Measurements from ENCODE around the gene COPS6. TPM values are rescaled to one million over a fixed set of nuclear protein-coding genes. Genes with fewer than 3 reads are reported as not detected.

Gene COPS6
- total and polyA plus RNA-seq, 2 experiments from 2014 or later: 69.6 to 315 TPM

DNA sequence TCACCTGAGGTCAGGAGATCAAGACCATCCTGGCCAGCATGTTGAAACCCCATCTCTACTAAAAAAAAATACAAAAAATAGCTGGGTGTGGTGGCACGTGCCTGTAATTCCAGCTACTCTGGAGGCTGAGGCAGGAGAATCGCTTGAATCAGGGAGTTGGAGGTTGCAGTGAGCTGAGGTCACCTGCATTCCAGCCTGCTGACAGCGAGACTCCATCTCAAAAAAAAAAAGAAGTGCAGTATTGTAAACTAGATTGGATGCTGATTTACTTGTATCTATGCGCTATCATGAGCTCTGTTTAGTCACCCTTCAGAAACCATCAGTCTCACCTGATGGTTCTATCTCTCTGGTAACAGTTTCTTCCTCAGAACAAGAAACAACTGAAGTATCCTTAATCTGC, 25.4 kb upstream of the COPS6 start:
- Histone ChIP-seq H3K27me3 (no peaks in the 10 kb centered on the region), H3K36me3 (peaks cover 18% of the 10 kb centered on the region), H3K4me1 (ENCODE audit: low read depth) (peaks cover 4% of the 10 kb centered on the region), H3K27ac (no peak overlapping the region), H3K4me3 (no peak overlapping the region), H3K9me3 (ENCODE audit: low read depth) (no peaks in the 10 kb centered on the region)
- TF ChIP-seq, protein P1, sequence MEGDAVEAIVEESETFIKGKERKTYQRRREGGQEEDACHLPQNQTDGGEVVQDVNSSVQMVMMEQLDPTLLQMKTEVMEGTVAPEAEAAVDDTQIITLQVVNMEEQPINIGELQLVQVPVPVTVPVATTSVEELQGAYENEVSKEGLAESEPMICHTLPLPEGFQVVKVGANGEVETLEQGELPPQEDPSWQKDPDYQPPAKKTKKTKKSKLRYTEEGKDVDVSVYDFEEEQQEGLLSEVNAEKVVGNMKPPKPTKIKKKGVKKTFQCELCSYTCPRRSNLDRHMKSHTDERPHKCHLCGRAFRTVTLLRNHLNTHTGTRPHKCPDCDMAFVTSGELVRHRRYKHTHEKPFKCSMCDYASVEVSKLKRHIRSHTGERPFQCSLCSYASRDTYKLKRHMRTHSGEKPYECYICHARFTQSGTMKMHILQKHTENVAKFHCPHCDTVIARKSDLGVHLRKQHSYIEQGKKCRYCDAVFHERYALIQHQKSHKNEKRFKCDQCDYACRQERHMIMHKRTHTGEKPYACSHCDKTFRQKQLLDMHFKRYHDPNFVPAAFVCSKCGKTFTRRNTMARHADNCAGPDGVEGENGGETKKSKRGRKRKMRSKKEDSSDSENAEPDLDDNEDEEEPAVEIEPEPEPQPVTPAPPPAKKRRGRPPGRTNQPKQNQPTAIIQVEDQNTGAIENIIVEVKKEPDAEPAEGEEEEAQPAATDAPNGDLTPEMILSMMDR (IDR thresholded peaks at IDR 0.05; ENCODE audit: low read depth, low read length): no peak
- no peak for DNase-seq (ENCODE audit: low read depth in 1 of 2, low spot score in 1 of 2)

DNA sequence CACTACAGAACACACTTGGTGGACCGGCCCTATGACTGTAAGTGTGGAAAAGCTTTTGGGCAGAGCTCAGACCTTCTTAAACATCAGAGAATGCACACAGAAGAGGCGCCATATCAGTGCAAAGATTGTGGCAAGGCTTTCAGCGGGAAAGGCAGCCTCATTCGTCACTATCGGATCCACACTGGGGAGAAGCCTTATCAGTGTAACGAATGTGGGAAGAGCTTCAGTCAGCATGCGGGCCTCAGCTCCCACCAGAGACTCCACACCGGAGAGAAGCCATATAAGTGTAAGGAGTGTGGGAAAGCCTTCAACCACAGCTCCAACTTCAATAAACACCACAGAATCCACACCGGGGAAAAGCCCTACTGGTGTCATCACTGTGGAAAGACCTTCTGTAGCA, 24.6 kb upstream of the COPS6 start:
- Histone ChIP-seq H3K4me3 (no peak overlapping the region), H3K36me3 (peaks cover 16% of the 10 kb centered on the region), H3K4me1 (ENCODE audit: low read depth) (peaks cover 4% of the 10 kb centered on the region), H3K27ac (no peak overlapping the region), H3K27me3 (no peaks in the 10 kb centered on the region), H3K9me3 (ENCODE audit: low read depth) (no peaks in the 10 kb centered on the region)
- DNase-seq (ENCODE audit: low read depth in 1 of 2, low spot score in 1 of 2): no peak
- TF ChIP-seq, protein P1 (IDR thresholded peaks at IDR 0.05; ENCODE audit: low read depth, low read length): no peak

DNA sequence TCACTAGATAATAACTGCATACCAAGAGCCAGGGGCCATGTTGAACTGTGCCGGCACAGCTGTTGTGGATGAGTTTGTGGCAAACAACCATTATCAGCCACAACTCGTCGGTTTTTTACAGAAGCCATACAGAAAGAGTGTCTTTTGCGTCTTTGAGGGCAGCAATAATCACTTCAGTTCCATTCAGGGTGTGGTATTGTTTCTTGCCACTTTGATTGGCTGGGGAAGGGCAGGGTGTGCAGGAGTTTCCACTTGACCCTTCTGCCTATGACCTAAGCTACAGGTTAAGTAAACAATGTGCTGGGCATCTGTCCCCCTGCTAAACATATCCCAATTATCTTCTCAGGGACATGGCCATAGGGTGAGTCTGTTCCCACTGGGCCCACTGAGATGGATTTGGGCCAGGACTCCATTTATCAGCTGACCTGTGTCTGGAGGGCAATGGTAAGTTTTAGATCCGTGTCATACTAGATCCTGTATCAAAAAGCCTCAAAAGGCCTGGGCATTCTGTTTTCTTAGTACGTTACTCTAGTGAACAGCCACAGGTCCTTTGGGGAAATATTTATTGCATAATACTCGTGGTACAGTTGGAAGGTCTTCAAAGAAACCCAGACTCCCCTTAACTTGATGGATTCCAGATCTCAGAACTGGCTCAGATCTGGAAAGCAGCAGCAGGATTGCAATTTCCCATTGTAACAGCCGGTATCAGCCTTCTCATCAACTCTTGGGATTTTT, 23.1 kb upstream of the COPS6 start:
- H3K9me3 ChIP-seq (ENCODE audit: low read depth): peaks cover 2% of the 10 kb centered on the region
- DNase-seq (ENCODE audit: low read depth in 1 of 2, low spot score in 1 of 2): peak; percentile 16 to 95
- peak overlapping the region; percentile 73 for H3K27ac ChIP-seq
- no peaks in the 10 kb centered on the region for H3K27me3 ChIP-seq
- H3K36me3 ChIP-seq: peaks cover 23% of the 10 kb centered on the region
- peaks cover 4% of the 10 kb centered on the region for H3K4me1 ChIP-seq (ENCODE audit: low read depth)
- TF ChIP-seq, protein P1 (IDR thresholded peaks at IDR 0.05; ENCODE audit: low read depth, low read length): no peak
- no peak overlapping the region for H3K4me3 ChIP-seq

DNA sequence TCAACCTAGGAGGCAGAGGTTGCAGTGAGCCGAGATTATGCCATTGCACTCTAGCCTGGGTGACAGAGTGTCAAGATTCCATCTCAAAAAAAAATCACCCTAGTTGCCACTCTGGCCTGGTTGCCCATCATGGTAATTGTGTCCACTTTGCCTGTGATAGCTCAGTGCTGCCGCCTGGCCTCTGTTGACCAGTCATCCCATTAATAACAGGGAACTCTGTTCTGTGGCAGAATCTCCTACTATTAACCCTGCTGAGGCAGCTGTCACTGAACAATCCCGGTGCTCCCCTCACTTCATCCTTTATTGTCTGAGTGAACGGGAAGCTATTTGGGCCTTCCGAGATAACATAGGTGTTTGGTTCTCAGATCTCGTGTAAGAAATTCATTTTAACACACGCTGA, 21.8 kb upstream of the COPS6 start:
- DNase-seq (ENCODE audit: low read depth in 1 of 2, low spot score in 1 of 2): no peak
- H3K36me3 ChIP-seq: peaks cover 37% of the 10 kb centered on the region
- H3K27ac ChIP-seq: peak overlapping the region; percentile 51
- H3K27me3 ChIP-seq: no peaks in the 10 kb centered on the region
- TF ChIP-seq, protein P1 (IDR thresholded peaks at IDR 0.05; ENCODE audit: low read depth, low read length): no peak
- H3K9me3 ChIP-seq (ENCODE audit: low read depth): peaks cover 6% of the 10 kb centered on the region
- H3K4me3 ChIP-seq: no peak overlapping the region
- H3K4me1 ChIP-seq (ENCODE audit: low read depth): peaks cover 4% of the 10 kb centered on the region

DNA sequence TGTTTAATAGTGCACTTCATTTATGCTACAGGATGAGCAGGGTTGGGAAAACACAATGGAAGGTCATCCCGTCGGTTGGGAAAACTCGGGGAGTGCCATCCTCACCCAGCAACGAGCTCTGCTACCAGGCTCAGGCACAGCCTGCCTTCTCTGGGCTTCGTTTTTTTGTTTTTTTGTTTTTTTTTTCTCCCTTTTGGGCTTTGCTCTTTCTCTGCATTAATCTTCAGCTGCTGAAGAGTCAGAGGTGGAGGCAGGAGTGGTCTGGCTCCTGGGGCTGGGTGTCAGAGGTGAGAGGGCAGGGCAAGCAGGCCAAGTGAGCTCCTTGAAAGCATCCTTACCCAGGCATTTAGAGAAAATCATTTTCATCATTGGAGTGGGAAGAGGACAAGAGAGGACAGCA, 18.8 kb upstream of the COPS6 start:
- H3K27ac ChIP-seq: no peak overlapping the region
- H3K9me3 ChIP-seq (ENCODE audit: low read depth): peaks cover 6% of the 10 kb centered on the region
- peaks cover 4% of the 10 kb centered on the region for H3K4me1 ChIP-seq (ENCODE audit: low read depth)
- TF ChIP-seq, protein P1 (IDR thresholded peaks at IDR 0.05; ENCODE audit: low read depth, low read length): no peak
- no peak overlapping the region for H3K4me3 ChIP-seq
- H3K27me3 ChIP-seq: no peaks in the 10 kb centered on the region
- DNase-seq (ENCODE audit: low read depth in 1 of 2, low spot score in 1 of 2): no peak
- peaks cover 54% of the 10 kb centered on the region for H3K36me3 ChIP-seq

All from cardiac muscle cell (in vitro differentiated cells and primary cell).